ENCODE measurements around the gene GKN2.

GKN2 gene, protein sequence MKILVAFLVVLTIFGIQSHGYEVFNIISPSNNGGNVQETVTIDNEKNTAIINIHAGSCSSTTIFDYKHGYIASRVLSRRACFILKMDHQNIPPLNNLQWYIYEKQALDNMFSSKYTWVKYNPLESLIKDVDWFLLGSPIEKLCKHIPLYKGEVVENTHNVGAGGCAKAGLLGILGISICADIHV

DNA sequence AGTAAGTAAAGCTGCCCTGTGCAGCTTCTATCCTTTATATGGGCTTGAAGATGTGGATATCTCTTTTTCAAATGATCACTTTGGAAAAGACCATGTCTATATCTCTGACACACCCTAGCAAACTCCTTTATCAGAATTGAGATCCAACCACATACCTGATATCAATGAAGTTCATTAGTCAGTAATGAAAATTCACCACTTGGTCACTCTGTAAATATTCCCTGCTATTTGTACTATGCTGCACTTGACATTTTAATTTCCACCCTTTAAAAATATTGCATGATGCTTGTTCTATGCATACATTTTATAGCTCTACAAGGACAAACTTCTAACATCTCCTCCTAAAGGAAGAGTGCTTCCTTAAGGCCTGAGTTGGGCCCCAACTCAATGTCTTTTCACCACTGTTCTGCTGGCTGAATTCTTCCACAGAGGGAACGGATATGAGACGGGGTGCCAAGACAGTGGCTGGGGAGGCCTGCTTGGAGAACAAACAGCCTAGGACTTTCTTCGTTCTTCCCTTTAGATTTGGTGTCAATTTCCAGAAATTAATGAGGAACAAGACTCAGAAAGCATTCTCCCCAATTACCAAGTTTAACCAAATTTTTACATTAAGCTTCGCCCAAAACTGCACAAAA is at the start of gene GKN2:
Gene GKN2 (minus strand): TSS at position 7 of the 635 bp plus-strand sequence. CDS start 32 bp downstream, outside the sequence.
- no peak for DNase-seq (ENCODE audit: low read depth in 2 of 2, low spot score in 1 of 2)

DNA sequence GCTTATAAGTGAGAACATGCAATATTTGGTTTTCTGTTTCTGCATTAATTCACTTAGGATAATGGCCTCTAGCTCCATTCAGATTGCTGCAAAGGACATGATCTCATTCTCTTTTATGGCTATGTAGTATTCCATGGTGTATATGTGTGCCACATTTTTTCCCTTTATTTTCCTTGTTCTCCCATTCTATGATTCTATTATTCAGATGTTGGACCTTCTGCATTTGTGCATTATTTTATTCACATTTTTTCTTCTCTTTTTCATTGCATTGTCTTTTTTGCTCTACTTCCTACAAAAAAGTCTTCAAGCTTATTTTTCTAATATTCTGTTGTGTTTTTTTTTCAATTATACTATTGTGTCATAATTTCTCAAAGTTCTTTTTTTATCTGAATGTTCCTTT is 49.2 kb upstream of the GKN2 start:
- no peak for DNase-seq (ENCODE audit: low read depth in 2 of 2, low spot score in 1 of 2)

DNA sequence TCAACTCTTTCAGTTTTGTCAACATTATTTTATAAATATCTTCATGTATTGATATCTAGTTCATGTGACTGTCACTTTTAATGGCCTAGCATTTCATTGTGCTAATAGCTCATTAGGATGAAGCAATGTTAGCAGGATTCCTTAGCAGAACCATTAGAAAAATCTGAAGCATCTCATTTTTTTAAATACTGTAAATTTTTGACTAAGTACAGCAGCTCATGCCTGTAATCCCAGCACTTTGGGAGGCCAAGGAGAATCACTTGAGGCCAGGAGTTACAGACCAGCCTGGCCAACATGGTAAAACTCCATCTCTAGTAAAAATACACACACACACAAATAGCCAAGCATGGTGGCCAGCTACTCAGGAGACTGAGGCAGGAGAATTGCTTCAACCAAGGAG is 44.7 kb upstream of the GKN2 start:
- no peak for DNase-seq (ENCODE audit: low read depth in 2 of 2, low spot score in 1 of 2)

DNA sequence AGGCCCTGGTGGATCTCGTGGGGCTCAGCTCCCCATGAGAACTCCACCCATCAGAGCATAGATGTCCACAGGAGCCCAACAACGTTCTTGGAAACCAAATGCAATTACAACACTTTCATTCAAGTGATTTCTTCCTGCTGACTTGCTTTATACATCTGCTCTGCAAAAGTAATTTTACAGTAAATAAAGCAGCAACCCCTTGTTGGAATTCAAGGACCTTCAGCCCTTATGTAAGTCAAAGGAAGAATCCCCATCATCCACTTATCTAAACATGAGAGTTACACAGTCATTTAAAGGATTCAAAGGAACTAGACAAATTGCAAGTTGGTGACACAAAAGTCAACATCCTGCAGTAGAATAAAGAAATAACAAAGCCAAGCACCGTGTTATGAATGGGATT is 43.2 kb upstream of the GKN2 start:
- no peak for DNase-seq (ENCODE audit: low read depth in 2 of 2, low spot score in 1 of 2)

- no peak for DNase-seq (ENCODE audit: low read depth in 2 of 2, low spot score in 1 of 2)
These were observed 42.2 kb upstream of the GKN2 start for GRCh38 chr2:68994864-68995263.

- no peak for DNase-seq (ENCODE audit: low read depth in 2 of 2, low spot score in 1 of 2)
These were observed 41.0 kb upstream of the GKN2 start for GRCh38 chr2:68993660-68994059.

DNA sequence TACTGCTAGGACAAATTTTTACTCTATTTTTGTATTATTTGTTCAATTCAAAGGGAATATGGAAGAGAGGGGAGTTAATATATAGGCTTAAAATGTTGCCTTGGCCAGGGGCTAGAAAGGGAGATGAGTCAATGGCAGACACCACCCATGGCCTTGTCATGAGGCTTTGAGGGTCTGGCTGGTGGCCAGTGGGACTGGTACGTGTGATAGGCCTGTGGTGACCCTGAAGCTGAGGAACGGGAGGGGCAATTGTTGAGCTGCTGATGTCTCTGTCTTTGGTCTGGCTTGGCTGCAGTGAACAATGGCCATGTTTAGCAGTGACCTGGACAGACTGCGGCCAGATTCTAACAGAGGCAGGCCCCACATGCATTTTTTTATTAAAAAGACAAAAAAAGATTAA is 40.2 kb upstream of the GKN2 start:
- DNase-seq (ENCODE audit: low read depth in 2 of 2, low spot score in 1 of 2), result no peak

- no peak for DNase-seq (ENCODE audit: low read depth in 2 of 2, low spot score in 1 of 2)
These were observed 39.6 kb upstream of the GKN2 start for GRCh38 chr2:68992341-68992740.

- DNase-seq (ENCODE audit: low read depth in 2 of 2, low spot score in 1 of 2), result no peak
These were observed 36.3 kb upstream of the GKN2 start for GRCh38 chr2:68989035-68989434.

GRCh38 chr2:68987021-68987503 is 34.4 kb upstream of the GKN2 start:
- DNase-seq (ENCODE audit: low read depth in 2 of 2, low spot score in 1 of 2), result no peak

GRCh38 chr2:68980956-68981355 is 28.3 kb upstream of the GKN2 start:
- DNase-seq (ENCODE audit: low read depth in 2 of 2, low spot score in 1 of 2), result no peak

- DNase-seq (ENCODE audit: low read depth in 2 of 2, low spot score in 1 of 2), result no peak
These were observed 25.4 kb upstream of the GKN2 start for GRCh38 chr2:68978098-68978497.

DNA sequence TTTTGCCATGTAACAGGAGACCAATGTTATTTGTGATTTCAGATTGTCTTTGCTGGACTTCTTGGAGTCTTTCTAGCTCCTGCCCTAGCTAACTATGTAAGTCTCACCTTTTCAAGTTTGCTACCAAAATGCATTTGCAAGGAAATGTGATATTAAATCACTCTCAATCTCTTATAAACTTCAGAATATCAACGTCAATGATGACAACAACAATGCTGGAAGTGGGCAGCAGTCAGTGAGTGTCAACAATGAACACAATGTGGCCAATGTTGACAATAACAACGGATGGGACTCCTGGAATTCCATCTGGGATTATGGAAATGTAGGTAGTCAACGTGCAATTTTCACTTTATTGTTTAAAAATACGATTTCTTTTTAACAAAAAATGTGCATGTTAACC is 24.8 kb upstream of the GKN2 start:
- no peak for DNase-seq (ENCODE audit: low read depth in 2 of 2, low spot score in 1 of 2)

- DNase-seq (ENCODE audit: low read depth in 2 of 2, low spot score in 1 of 2), result no peak
These were observed 23.2 kb upstream of the GKN2 start for GRCh38 chr2:68975844-68976243.

GRCh38 chr2:68974946-68975665 is 22.4 kb upstream of the GKN2 start:
- DNase-seq (ENCODE audit: low read depth in 2 of 2, low spot score in 1 of 2), result no peak

DNA sequence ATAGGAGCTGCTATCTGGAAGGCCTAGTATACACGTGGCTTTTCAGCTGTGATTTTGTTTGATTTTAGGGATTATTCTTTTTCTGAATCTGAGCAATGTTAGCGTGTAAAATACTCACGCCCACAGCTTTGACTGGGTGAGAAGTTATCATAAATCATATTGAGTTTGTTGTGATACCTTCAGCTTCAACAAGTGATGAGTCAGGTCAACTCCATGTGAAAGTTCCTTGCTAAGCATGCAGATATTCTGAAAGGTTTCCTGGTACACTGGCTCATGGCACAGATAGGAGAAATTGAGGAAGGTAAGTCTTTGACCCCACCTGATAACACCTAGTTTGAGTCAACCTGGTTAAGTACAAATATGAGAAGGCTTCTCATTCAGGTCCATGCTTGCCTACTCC is 21.6 kb upstream of the GKN2 start, which contains the start of gene GKN1:
Gene GKN1 (plus strand): TSS at position 386 of the 400 bp plus-strand sequence. CDS start 42 bp downstream, outside the sequence.
- no peak for DNase-seq (ENCODE audit: low read depth in 2 of 2, low spot score in 1 of 2)

- no peak for DNase-seq (ENCODE audit: low read depth in 2 of 2, low spot score in 1 of 2)
These were observed 19.0 kb upstream of the GKN2 start for GRCh38 chr2:68971591-68972231.

- no peak for DNase-seq (ENCODE audit: low read depth in 2 of 2, low spot score in 1 of 2)
These were observed 18.0 kb upstream of the GKN2 start for GRCh38 chr2:68970566-68971265.

GRCh38 chr2:68969736-68970490 is 17.2 kb upstream of the GKN2 start:
- no peak for DNase-seq (ENCODE audit: low read depth in 2 of 2, low spot score in 1 of 2)

GRCh38 chr2:68968221-68968620 is 15.5 kb upstream of the GKN2 start:
- DNase-seq (ENCODE audit: low read depth in 2 of 2, low spot score in 1 of 2), result no peak

Data from stimulated activated CD8-positive, alpha-beta memory T cell treated with anti-CD3 and anti-CD28 coated beads, Interleukin-4, amount 100 ng/mL, for 4 hours (primary cell).